Stomach (tissue), 9 donors: Measurements from ENCODE around the gene CLEC19A. TPM values are rescaled to one million over a fixed set of nuclear protein-coding genes. Genes with fewer than 3 reads are reported as not detected.
A peak's percentile ranks its signal among the peaks of the same experiment; 100 is the strongest.

Source experiments
- DNase-seq, 2 donors: peaks; one replicate each; pipeline versions ENCODE4 v3.0.0 to v3.0.0-alpha.2; 2013 to 2019
- H3K27ac ChIP-seq, 5 donors: fragments of 200-600 bp in 4 of 5; sonication (generic) in 4 of 5; one replicate each; pipeline ENCODE4 v1.5.1; 2013 to 2019; ENCODE audit warnings: mild to moderate bottlenecking in 1 of 5, moderate library complexity in 1 of 5
- H3K27me3 ChIP-seq, 3 donors: fragments of 200-600 bp; sonication (generic); one replicate each; pipeline ENCODE4 v1.5.1; 2017 to 2019; ENCODE audit warnings: mixed run types in 1 of 3
- H3K36me3 ChIP-seq, 4 donors: fragments of 200-600 bp; sonication (generic); 1 replicate in 3 of 4; 2 replicates in 1 of 4; pipeline ENCODE4 v1.5.1; 2016 to 2019
- H3K4me1 ChIP-seq, 4 donors: fragments of 200-600 bp; sonication (generic); one replicate each; pipeline ENCODE4 v1.5.1; 2016 to 2019
- H3K4me3 ChIP-seq, 4 donors: fragments of 200-600 bp; sonication (generic) in 3 of 4; one replicate each; pipeline ENCODE4 v1.5.1; 2016 to 2019; ENCODE audit warnings: mild to moderate bottlenecking in 1 of 4
- H3K9me3 ChIP-seq, 4 donors: fragments of 200-600 bp; sonication (generic); one replicate each; pipeline ENCODE4 v1.5.1; 2016 to 2019
- EP300 ChIP-seq: sonication (generic); formaldehyde crosslinking; IDR thresholded peaks from one replicate; pipeline ENCODE4 v1.6.1; 2017; ENCODE audit warnings: antibody characterized with exemption
- POLR2A ChIP-seq, 4 donors: fragments of 450-650 bp; IDR thresholded peaks; one replicate each; pipeline ENCODE4 v1.6.1; 2016; ENCODE audit warnings: antibody characterized with exemption in 4 of 4, control low read depth in 2 of 4, mild to moderate bottlenecking in 1 of 4, moderate library complexity in 1 of 4
- POLR2AphosphoS5 ChIP-seq, 3 donors: sonication (generic); formaldehyde crosslinking; IDR thresholded peaks; one replicate each; pipeline ENCODE4 v1.6.1; 2016; ENCODE audit warnings: antibody characterized with exemption in 3 of 3
- WGBS, 5 donors: extraction: QIAGEN DNeasy Blood & Tissue Kit in 3 of 5; methylation state at CpG; one replicate each; pipeline versions ENCODE4 v1.1.5 to v1.1.7; 2013 to 2018; 5-methylcytosine and 5-hydroxymethylcytosine counted together
- intact Hi-C: fragments of 100-400 bp; cut with DNase I; formaldehyde crosslinking; loops from one replicate; pipeline ENCODE4 v1.15.1; 2023; ENCODE audit warnings: low total_unique reads
- polyA plus RNA-seq, 3 donors: library from polyadenylated mRNA; stranded (reverse); fragments of 200-250 nt; gene quantifications; one replicate each; pipeline ENCODE4 v1.2.3, GENCODE V29; 2013
- total RNA-seq, 5 donors: library from RNA; depleted of rRNA; stranded (reverse); fragments of >200 nt; gene quantifications; one replicate each; pipeline versions ENCODE4 v1.1.0 to v1.2.3, GENCODE V29; 2014 to 2016
- TF ChIP-seq, protein P1 (sequence below), 7 experiments: fragments of 450-650 bp in 4 of 7; fragments of 200-600 bp in 3 of 7; sonication (generic) in 3 of 7; IDR thresholded peaks; one replicate each; pipeline ENCODE4 v1.5.1; 2016 to 2019; ENCODE audit warnings: antibody characterized with exemption in 7 of 7, control low read depth in 2 of 7, mild to moderate bottlenecking in 1 of 7
- donor health status: healthy with polysubstance abuse.
- donor health status: Bipolar disorder and iron deficiency.
- donor health status: healthy.

Gene CLEC19A
- total and polyA plus RNA-seq, 8 donors = 0.37 TPM; not detected in 7

DNA sequence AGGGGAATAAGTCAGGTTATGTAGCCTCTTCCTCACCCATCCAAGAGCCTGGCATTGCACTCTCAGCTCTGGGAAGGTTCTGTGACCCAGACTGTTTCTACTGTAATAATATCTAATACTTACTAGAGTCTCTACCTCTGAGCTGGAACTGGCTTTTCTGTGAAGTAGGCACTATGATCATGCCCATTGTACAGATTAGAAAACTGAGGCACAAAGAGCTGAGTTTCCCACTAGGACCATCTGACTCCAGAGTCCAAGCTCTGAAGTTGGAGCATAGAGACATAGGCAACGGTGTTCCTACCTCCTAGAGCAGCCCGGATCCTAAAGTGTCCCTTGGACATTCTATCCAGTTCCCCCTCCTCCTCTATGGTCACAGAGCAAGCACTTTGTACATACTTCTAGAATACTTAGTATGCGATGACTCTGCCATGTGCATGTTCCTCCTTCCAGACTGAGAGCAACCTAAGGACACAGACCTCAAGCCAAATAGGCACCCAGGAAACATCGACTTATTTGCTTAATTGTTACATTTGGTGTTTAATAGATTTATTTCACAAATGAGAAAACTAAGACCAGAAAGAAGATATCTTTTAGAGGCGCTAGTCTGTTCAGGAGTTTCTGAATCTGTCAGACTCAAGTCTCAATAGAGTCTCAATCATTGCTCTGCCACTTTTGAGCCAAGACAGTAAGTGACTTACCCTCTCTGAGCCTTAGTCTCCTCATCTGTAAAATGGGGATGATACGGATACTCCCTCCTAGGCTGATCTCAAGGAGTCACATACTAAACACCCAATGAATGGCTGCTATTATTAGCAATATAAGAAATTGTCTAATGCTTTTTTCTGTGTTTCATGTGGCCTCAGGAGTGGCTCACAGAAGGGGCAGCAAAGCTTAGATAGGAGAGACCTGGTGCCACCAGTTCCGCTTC, 3.6 kb downstream of the CLEC19A start:
- H3K9me3 ChIP-seq = no peaks in the 10 kb centered on the region
- intact Hi-C loops = no loop called here
- no peaks in the 10 kb centered on the region for H3K27me3 ChIP-seq
- no peak for DNase-seq
- peaks cover 2 to 22% (median 4%) of the 10 kb centered on the region in 4 donors for H3K4me1 ChIP-seq
- TF ChIP-seq POLR2A (IDR thresholded peaks at IDR 0.05) = no peak
- no peak for TF ChIP-seq POLR2AphosphoS5 (IDR thresholded peaks at IDR 0.05)
- TF ChIP-seq EP300 = no peak
- H3K27ac ChIP-seq = peak overlapping the region in 4 of 5 donors; percentile 1 to 45 (median 21)
- no peaks in the 10 kb centered on the region for H3K36me3 ChIP-seq
- H3K4me3 ChIP-seq = no peak overlapping the region
- WGBS, 5 donors = 73 to 85% (median 77%) methylated on average over 7 of the region's 7 CpGs

DNA sequence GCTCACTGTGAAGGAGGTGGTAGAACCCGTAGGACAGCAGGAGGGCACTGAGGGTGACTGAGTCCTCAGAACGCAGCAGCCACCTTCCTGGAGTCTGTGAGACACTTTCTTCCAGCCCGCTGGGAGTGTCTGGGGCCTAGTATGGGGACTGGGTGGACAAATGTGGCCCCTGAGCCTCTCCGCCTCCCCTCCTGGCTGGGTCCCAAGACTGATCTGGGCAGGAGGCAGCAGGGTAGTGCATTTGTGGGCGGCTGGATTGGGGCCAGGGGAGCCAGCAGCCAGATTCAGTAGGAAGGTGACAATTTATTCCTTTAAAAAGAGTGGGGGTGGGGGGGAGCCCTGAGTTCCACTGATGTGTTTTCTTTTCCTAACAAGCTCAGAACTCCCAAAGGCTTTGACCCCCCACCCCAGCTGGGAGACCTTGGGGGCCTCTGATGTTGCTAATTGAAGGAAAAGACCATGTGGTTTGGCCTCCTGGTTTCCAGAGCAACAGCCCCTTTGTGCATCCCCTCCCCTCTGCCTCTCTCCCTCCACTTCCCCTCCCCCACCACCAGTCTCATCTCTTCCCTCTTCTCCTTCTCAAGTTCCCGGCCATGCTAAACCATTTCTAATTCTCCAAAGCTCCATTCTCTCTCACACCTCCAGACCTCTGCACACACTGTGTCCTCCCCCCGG, 4.4 kb downstream of the CLEC19A start:
- no peaks in the 10 kb centered on the region for H3K27me3 ChIP-seq
- H3K36me3 ChIP-seq = no peaks in the 10 kb centered on the region
- TF ChIP-seq EP300 (no peak), POLR2AphosphoS5 (IDR thresholded peaks at IDR 0.05) (no peak)
- no peaks in the 10 kb centered on the region for H3K9me3 ChIP-seq
- peak; percentile 64 to 68 for DNase-seq
- no peak overlapping the region for H3K4me3 ChIP-seq
- intact Hi-C loops = no loop called here
- H3K4me1 ChIP-seq = peaks cover 3 to 16% (median 7%) of the 10 kb centered on the region in 4 donors
- H3K27ac ChIP-seq = peak overlapping the region in 4 of 5 donors; percentile 1 to 45 (median 21)
- WGBS, 5 donors = 36 to 48% (median 39%) methylated on average over 6 to 7 of the region's 7 CpGs

DNA sequence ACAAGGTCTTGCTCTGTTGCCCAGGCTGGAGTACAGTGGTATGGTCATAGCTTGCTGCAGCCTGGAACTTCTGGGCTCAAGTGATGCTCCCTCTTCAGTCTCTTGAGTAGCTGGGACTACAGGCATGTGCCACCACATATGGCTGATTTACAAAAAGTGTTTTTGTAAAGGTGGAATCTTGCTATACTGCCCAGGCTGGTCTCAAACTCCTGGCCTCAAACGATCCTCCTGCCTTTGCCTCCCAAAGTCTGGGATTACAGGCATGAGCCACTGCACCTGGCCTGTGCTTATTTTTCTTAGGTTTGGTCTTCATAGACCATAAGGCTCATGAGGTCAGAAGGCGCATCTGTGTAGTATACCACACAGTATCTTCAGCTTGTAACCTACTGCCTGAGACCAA, 5.3 kb downstream of the CLEC19A start:
- Histone ChIP-seq H3K4me1 (peaks cover 3 to 12% (median 7%) of the 10 kb centered on the region in 4 donors), H3K9me3 (no peaks in the 10 kb centered on the region), H3K27me3 (no peaks in the 10 kb centered on the region), H3K27ac (no peak overlapping the region), H3K36me3 (no peaks in the 10 kb centered on the region), H3K4me3 (no peak overlapping the region)
- no peak for DNase-seq
- 77 to 89% (median 82%) methylated on average over 2 of the region's 2 CpGs for WGBS, 5 donors
- intact Hi-C loops = no loop called here
- TF ChIP-seq EP300 (no peak), POLR2AphosphoS5 (IDR thresholded peaks at IDR 0.05) (no peak), POLR2A (IDR thresholded peaks at IDR 0.05) (no peak)
- TF ChIP-seq, protein P1, sequence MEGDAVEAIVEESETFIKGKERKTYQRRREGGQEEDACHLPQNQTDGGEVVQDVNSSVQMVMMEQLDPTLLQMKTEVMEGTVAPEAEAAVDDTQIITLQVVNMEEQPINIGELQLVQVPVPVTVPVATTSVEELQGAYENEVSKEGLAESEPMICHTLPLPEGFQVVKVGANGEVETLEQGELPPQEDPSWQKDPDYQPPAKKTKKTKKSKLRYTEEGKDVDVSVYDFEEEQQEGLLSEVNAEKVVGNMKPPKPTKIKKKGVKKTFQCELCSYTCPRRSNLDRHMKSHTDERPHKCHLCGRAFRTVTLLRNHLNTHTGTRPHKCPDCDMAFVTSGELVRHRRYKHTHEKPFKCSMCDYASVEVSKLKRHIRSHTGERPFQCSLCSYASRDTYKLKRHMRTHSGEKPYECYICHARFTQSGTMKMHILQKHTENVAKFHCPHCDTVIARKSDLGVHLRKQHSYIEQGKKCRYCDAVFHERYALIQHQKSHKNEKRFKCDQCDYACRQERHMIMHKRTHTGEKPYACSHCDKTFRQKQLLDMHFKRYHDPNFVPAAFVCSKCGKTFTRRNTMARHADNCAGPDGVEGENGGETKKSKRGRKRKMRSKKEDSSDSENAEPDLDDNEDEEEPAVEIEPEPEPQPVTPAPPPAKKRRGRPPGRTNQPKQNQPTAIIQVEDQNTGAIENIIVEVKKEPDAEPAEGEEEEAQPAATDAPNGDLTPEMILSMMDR (IDR thresholded peaks at IDR 0.05) = no peak

DNA sequence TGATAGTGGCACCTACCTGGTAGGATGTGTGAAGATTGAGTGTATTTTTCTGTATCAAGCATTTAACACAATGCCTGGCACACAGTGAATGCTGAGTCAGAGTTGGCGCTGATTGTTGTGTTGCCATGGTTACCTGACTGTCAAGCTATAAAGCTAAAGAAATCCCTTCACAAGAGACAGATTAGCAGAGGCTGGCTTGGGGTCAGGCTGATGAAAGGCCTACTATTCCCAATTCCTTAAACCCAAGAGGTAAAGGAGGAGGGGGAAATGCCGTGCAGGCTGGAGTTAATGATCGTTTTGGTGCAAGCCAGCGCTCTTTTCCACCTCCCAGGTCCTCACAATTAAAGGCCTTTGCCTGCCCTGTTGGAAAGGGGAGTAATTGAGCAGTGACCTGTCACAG, 5.9 kb downstream of the CLEC19A start:
- 45 to 56% (median 53%) methylated on average over 4 of the region's 4 CpGs for WGBS, 5 donors
- no peak for TF ChIP-seq POLR2A (IDR thresholded peaks at IDR 0.05)
- TF ChIP-seq, protein P1 (IDR thresholded peaks at IDR 0.05) = no peak
- TF ChIP-seq EP300 = no peak
- TF ChIP-seq POLR2AphosphoS5 (IDR thresholded peaks at IDR 0.05) = no peak
- DNase-seq = peak in 1 of 2 donors; percentile 61

DNA sequence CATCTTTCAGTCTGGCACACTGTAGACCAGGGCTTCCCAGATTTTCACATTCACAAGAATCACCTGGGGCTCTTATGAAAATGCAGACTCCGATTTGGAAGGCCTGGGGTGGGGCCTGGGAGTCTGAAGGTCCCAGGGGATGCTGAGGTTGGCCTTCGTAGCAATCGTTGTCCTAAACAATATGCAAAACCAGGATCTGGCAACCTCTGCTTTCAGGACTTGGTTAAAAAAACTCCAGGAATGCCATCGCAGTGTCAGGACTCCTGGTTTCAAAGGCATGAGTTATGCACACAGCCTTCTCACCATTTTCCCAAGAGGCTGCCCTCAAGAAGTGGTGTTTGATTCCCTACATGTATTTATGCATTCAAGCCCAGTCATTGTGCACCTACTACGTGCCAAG, 6.7 kb downstream of the CLEC19A start:
- no peak overlapping the region for H3K4me3 ChIP-seq
- H3K4me1 ChIP-seq = peaks cover 3 to 12% (median 7%) of the 10 kb centered on the region in 4 donors
- DNase-seq = no peak
- TF ChIP-seq, protein P1 (IDR thresholded peaks at IDR 0.05) = no peak
- TF ChIP-seq EP300 = no peak
- TF ChIP-seq POLR2A (IDR thresholded peaks at IDR 0.05) = no peak
- TF ChIP-seq POLR2AphosphoS5 (IDR thresholded peaks at IDR 0.05) = no peak
- no peak overlapping the region for H3K27ac ChIP-seq
- no peaks in the 10 kb centered on the region for H3K9me3 ChIP-seq
- 63 to 80% (median 78%) methylated on average over 5 of the region's 5 CpGs for WGBS, 5 donors
- intact Hi-C loops = no loop called here
- H3K27me3 ChIP-seq = no peaks in the 10 kb centered on the region
- H3K36me3 ChIP-seq = no peaks in the 10 kb centered on the region

More for the DNA sequence above, 5.9 kb downstream of the CLEC19A start:
- Histone ChIP-seq H3K4me3 (no peak overlapping the region), H3K9me3 (no peaks in the 10 kb centered on the region), H3K36me3 (no peaks in the 10 kb centered on the region), H3K4me1 (peaks cover 3 to 12% (median 7%) of the 10 kb centered on the region in 4 donors), H3K27me3 (no peaks in the 10 kb centered on the region), H3K27ac (no peak overlapping the region)
- intact Hi-C loops = no loop called here
